GM13977 (cell line): Measurements from ENCODE around the gene ZBTB39.
"Not testable (repeated sequence)": the region's sequence is repeated elsewhere in the genome, so short reads cannot be mapped to it uniquely, and the experiment has no call there.

ENCODE experiments used
- DNase-seq: peaks from one replicate; pipeline ENCODE4 v3.0.0; 2012; ENCODE audit warnings: low spot score
- in situ Hi-C: fragments of 300-500 bp; cut with MboI; formaldehyde crosslinking; loops from one replicate; pipeline ENCODE4 v1.12.0; 2022; ENCODE audit warnings: low sequenced_read_pairs, low pct_unique_long_range_greater_than_20kb, mixed read lengths, inconsistent platforms; ENCODE audit not compliant: unreplicated experiment
- TF ChIP-seq, protein P1 (sequence below): IDR thresholded peaks from 2 replicates; pipeline ENCODE4 v1.5.1; 2012; ENCODE audit warnings: mild to moderate bottlenecking, control low read depth; ENCODE audit not compliant: insufficient read depth; ENCODE audit errors: extremely low read depth, missing control alignments

The ZBTB39 gene

DNA sequence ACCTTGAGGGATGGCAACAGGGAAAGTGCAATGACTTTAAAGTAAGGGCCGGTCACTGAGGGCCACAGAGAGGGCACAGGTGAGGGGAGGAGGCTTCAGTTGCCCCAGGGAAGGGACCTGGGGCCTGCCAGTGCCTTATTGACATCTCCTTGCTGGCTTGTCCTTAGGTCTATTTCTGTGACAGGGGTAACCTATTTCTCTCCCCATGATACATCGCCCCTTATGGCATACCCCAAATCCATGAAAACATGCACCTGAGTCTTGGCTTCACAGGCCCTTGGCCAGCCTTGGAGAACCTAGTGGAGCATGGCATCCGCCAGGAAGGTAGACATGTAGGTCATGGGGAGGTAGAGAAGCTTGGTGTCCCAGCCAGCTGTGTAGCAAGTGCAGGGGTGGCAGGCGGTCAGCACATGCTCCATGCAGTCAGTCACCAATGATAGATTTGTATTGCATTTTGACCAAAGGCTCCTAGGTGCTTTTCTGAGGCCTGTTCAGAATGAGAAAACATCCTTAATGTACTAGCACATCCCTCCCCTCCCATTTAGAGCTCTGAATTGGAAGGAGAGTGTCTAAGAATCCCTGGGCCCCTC is 25.3 kb downstream of the ZBTB39 start:
- in situ Hi-C loops, result no loop called here
- TF ChIP-seq, protein P1, sequence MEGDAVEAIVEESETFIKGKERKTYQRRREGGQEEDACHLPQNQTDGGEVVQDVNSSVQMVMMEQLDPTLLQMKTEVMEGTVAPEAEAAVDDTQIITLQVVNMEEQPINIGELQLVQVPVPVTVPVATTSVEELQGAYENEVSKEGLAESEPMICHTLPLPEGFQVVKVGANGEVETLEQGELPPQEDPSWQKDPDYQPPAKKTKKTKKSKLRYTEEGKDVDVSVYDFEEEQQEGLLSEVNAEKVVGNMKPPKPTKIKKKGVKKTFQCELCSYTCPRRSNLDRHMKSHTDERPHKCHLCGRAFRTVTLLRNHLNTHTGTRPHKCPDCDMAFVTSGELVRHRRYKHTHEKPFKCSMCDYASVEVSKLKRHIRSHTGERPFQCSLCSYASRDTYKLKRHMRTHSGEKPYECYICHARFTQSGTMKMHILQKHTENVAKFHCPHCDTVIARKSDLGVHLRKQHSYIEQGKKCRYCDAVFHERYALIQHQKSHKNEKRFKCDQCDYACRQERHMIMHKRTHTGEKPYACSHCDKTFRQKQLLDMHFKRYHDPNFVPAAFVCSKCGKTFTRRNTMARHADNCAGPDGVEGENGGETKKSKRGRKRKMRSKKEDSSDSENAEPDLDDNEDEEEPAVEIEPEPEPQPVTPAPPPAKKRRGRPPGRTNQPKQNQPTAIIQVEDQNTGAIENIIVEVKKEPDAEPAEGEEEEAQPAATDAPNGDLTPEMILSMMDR, result no peak
- no peak for DNase-seq

DNA sequence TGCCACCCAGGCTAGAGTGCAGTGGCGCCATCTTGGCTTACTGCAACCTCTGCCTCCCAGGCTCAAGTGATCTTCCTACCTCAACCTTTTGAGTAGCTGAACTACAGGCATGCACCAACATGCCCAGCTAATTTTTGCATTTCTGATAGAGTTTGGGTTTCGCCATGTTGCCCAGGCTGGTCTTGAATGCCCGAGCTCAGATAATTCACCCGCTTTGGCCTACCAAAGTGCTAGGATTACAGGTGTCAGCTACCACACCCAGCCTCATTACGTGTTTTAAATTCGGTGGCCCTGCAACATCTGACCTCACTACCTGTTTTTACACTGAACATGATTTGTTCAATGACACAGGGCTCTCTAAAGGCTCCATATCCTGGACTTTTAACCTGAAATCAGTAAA is 26.1 kb downstream of the ZBTB39 start:
- no peak for DNase-seq
- in situ Hi-C loops, result no loop called here
- TF ChIP-seq, protein P1, result no peak

DNA sequence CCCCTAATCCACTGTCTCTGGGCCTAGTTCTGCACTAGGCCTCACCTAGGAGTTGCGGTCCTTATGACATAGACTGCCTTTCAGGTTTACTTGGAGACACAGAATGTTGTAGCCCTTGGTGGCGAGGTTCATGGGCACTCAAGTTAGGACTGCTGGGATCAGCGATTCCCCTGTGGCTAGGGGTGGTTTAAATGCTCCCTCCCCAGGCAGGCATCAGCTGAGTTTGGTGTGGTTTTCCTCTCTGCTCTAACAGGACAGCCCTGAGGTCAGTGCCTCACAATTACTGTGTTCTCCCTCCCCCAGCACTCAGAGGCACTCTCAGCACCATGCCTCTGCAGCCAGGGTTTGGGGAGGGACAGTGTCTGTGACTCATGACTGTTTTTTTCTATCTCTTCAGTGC is 26.7 kb downstream of the ZBTB39 start:
- TF ChIP-seq, protein P1, result no peak
- no peak for DNase-seq
- in situ Hi-C loops, result no loop called here

DNA sequence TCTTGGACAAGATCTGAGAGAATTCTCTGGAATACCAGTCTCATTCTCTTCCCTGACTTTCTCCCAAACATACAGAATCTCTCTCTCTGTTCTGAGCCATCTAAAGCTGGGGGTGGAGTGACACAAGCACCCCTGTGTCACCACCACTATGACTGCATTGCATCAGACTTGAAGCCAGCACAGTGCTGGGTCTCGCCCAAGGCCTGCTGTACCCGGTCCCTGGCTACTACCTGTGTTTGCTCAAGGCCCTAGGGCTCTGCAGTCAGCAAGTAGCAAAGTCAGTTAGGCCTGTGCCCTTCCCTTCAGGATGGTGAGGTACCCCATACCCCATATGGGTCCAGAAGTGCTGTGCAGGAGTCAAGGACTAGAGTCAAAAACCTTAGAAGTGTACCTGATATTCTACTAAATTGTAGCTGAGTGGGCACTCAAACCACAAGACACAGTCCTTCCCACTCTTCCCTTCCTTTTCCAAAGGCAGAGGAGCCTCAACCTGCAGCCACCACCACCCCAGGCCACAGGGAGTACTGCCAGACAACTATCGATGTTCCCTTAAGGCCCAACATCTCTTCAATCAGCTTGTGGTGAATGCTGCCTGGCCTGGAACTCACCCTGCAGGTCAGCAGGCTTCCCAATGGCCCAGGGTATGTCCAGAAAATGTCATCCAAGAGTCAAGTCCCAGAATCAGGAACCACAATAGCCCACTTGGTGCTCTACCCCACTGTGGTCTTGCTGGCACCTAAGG is 27.8 kb downstream of the ZBTB39 start:
- in situ Hi-C loops, result no loop called here
- DNase-seq, result no peak
- TF ChIP-seq, protein P1, result no peak

DNA sequence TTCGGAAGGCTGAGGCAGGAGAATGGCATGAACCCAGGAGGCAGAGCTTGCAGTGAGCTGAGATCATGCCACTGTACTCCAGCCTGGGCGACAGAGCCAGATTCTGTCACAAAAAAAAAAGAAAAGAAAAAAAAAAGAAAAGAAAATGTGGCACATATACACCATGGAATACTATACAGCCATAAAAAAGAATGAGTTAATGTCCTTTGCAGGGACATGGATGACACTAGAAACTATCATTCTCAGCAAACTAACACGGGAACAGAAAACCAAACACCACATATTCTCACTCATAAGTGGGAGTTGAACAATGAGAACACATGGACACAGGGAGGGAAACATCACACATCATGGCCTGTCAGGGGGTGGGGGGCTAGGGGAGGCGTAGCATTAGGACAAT is 29.0 kb downstream of the ZBTB39 start:
- in situ Hi-C loops, DNase-seq: not testable (repeated sequence)

DNA sequence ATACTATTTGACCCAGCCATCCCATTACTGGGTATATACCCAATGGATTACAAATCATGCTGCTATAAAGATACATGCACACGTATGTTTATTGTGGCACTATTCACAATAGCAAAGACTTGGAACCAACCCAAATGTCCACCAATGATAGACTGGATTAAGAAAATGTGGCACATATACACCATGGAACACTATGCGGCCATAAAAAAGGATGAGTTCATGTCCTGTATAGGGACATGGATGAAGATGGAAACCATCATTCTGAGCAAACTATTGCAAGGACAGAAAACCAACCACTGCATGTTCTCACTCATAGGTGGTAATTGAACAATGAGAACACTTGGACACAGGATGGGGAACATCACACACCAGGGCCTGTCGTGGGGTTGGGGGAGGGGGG is 32.1 kb downstream of the ZBTB39 start:
- in situ Hi-C loops, DNase-seq: not testable (repeated sequence)

DNA sequence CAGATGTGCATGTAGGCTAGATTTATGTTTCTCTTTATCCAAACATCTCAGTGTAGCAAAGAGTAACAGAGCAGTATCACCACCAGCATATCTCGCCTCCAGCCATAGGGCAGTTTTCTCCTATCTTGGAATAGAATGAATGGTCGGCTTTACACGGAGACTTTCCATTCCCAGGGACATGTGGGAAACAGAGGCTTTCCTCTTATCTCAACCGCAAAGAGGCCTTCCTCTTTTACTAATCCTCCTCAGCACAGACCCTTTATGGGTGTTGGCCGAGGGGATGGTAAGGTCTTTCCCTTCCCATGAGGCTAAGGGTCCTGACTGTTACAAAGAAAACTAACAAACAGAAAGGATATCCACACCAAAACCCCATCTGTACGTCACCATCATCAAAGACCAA is 37.4 kb downstream of the ZBTB39 start:
- DNase-seq, in situ Hi-C loops: not testable (repeated sequence)

DNA sequence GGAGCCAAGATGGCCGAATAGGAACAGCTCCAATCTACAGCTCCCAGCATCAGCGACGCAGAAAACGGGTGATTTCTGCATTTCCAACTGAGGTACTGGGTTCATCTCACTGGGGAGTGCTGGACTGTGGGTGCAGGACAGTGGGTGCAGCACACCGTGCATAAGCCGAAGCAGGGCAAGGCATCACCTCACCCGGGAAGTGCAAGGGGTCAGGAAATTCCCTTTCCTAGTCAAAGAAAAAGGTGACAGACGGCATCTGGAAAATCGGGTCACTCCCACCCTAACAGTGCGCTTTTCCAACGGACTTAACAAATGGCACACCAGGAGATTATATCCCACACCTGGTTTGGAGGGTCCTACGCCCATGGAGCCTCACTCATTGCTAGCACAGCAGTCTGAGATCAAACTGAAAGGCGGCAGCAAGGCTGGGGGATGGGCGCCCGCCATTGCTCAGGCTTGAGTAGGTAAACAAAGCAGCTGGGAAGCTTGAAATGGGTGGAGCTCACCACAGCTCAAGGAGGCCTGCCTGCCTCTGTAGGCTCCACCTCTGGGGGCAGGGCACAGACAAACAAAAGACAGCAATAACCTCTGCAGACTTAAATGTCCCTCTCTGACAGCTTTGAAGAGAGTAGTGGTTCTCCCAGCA is 40.2 kb downstream of the ZBTB39 start:
- in situ Hi-C loops, DNase-seq: not testable (repeated sequence)

DNA sequence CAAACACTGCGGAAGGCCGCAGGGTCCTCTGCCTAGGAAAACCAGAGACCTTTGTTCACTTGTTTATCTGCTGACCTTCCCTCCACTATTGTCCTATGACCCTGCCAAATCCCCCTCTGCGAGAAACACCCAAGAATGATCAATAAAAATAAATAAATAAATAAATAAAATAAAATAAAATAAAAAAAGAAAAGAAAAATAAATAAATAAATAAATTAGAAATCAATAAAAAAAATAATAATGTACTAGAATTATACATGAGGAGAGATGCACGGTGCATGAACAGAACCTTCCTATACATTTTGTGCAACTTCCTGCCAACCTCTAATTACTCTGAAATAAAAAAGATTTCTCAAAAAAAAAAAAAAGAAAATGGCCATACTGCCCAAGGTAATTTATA is 41.2 kb downstream of the ZBTB39 start:
- in situ Hi-C loops, DNase-seq: not testable (repeated sequence)

DNA sequence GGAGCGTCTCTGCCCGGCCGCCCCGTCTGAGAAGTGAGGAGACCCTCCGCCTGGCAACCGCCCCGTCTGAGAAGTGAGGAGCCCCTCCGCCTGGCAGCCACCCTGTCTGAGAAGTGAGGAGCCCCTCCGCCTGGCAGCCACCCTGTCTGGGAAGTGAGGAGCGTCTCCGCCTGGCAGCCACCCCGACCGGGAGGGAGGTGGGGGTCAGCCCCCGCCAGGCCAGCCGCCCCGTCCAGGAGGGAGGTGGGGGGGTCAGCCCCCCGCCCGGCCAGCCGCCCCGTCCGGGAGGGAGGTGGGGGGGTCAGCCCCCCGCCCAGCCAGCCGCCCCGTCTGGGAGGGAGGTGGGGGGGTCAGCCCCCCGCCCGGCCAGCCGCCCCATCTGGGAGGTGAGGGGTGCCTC is 42.8 kb downstream of the ZBTB39 start:
- in situ Hi-C loops, DNase-seq: not testable (repeated sequence)

DNA sequence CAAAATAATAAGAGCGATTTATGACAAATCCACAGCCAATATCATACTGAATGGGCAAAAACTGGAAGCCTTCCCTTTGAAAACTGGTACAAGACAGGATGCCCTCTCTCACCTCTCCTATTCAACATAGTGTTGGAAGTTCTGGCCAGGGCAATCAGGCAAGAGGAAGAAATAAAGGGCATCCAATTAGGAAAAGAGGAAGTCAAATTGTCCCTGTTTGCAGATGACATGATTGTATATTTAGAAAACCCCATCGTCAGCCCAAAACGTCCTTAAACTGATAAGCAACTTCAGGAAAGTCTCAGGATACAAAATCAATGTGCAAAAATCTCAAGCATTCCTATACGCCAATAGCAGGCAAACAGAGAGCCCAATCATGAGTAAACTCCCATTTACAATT is 44.1 kb downstream of the ZBTB39 start:
- DNase-seq, in situ Hi-C loops: not testable (repeated sequence)
